T47D (cell line): ENCODE measurements around the gene HOXA13.
A peak's percentile ranks its signal among the peaks of the same experiment; 100 is the strongest.

Experiments
- DNase-seq, 2 experiments: peaks; one replicate each; pipeline versions ENCODE4 v3.0.0 to v3.0.0-alpha.2; 2011 to 2012; ENCODE audit warnings: low read depth in 1 of 2, low spot score in 1 of 2
- JUND ChIP-seq: IDR thresholded peaks from 2 replicates; pipeline ENCODE4 v1.6.1; 2012; ENCODE audit warnings: low read depth
- in situ Hi-C: cut with HindIII; loops from 2 replicates; pipeline ENCODE4 v1.10.0; 2016; ENCODE audit warnings: low sequenced_read_pairs, low pct_unique_long_range_greater_than_20kb

The HOXA13 gene

GRCh38 chr7:27242555-27243339 lies 42.9 kb upstream of the HOXA13 start, which contains the start of gene EVX1:
Gene EVX1, plus strand, starts transcription at chr7:27242802. Its CDS starts 229 bp downstream, at chr7:27243031.
- in situ Hi-C loops, result no loop called here
- TF ChIP-seq JUND, result no peak
- DNase-seq, result no peak

GRCh38 chr7:27242154-27242553 lies 42.3 kb upstream of the HOXA13 start:
- TF ChIP-seq JUND, result no peak
- in situ Hi-C loops, result no loop called here

GRCh38 chr7:27241189-27242056 lies 41.5 kb upstream of the HOXA13 start:
- no peak for TF ChIP-seq JUND
- in situ Hi-C loops, result no loop called here
- DNase-seq, result no peak

More at GRCh38 chr7:27242154-27242553, 42.3 kb upstream of the HOXA13 start:
- no peak for DNase-seq

GRCh38 chr7:27240015-27240731 lies 40.3 kb upstream of the HOXA13 start:
- no peak for DNase-seq
- in situ Hi-C loops, result no loop called here
- no peak for TF ChIP-seq JUND

GRCh38 chr7:27239387-27240014 lies 39.6 kb upstream of the HOXA13 start:
- in situ Hi-C loops, result no loop called here
- no peak for DNase-seq
- no peak for TF ChIP-seq JUND

GRCh38 chr7:27238979-27239386 lies 39.1 kb upstream of the HOXA13 start:
- in situ Hi-C loops, result no loop called here

GRCh38 chr7:27237735-27238334 lies 37.9 kb upstream of the HOXA13 start:
- DNase-seq, result no peak
- TF ChIP-seq JUND, result no peak
- in situ Hi-C loops, result no loop called here

More at GRCh38 chr7:27238979-27239386, 39.1 kb upstream of the HOXA13 start:
- TF ChIP-seq JUND, result no peak
- no peak for DNase-seq

GRCh38 chr7:27235387-27236311 lies 35.8 kb upstream of the HOXA13 start:
- no peak for TF ChIP-seq JUND
- DNase-seq, result peak; percentile 42 to 51
- in situ Hi-C loops, result no loop called here

GRCh38 chr7:27229448-27229847 lies 29.6 kb upstream of the HOXA13 start:
- in situ Hi-C loops, result no loop called here
- no peak for DNase-seq
- no peak for TF ChIP-seq JUND

GRCh38 chr7:27224983-27225934 lies 25.4 kb upstream of the HOXA13 start:
- no peak for TF ChIP-seq JUND
- in situ Hi-C loops, result no loop called here
- no peak for DNase-seq
